MCF 10A (cell line): ENCODE results near the gene ZNF500. TPM values are rescaled to one million over a fixed set of nuclear protein-coding genes. Genes with fewer than 3 reads are reported as not detected.

Experiments used
- BruUV-seq: library from RNA; stranded (reverse); fragments of 400-500 nt; replicated peaks from 2 replicates; lab custom pipeline; 2021; lab: Mats Ljungman, UMichigan
- CTCF ChIA-PET: fragments of 300-600 bp; sonication (Branson Sonifier 250); formaldehyde crosslinking; extraction: SDS; loops from one replicate; lab custom pipeline; 2021; ENCODE audit warnings: antibody characterized with exemption, inconsistent platforms; lab: Yijun Ruan, JAX
- POLR2A ChIA-PET: fragments of 300-600, 350-650 bp; sonication (Branson Sonifier 250); formaldehyde crosslinking; extraction: SDS; loops from one replicate; lab custom pipeline; 2020; ENCODE audit warnings: antibody characterized with exemption, inconsistent platforms; lab: Yijun Ruan, JAX
- DNase-seq: peaks from one replicate; pipeline ENCODE4 v3.0.0-alpha.2; 2018; ENCODE audit not compliant: unreplicated experiment
- H3K27ac Mint-ChIP-seq: one replicate; pipeline ENCODE4 v1.8.0; 2022; ENCODE audit warnings: mild to moderate bottlenecking, low read depth, mixed read lengths; ENCODE audit not compliant: unreplicated experiment
- H3K27me3 Mint-ChIP-seq: one replicate; pipeline ENCODE4 v1.8.0; 2022; ENCODE audit warnings: mixed read lengths; ENCODE audit not compliant: insufficient read depth, unreplicated experiment
- H3K36me3 Mint-ChIP-seq: one replicate; pipeline ENCODE4 v1.8.0; 2022; ENCODE audit warnings: mild to moderate bottlenecking, moderate library complexity, mixed read lengths; ENCODE audit not compliant: insufficient read depth, unreplicated experiment
- H3K4me1 Mint-ChIP-seq: one replicate; pipeline ENCODE4 v1.8.0; 2022; ENCODE audit warnings: mixed read lengths; ENCODE audit not compliant: insufficient read depth, unreplicated experiment
- H3K4me3 Mint-ChIP-seq: one replicate; pipeline ENCODE4 v1.8.0; 2022; ENCODE audit warnings: mild to moderate bottlenecking, moderate library complexity, mixed read lengths; ENCODE audit not compliant: unreplicated experiment
- H3K9me3 Mint-ChIP-seq: one replicate; pipeline ENCODE4 v1.8.0; 2022; ENCODE audit warnings: mixed read lengths; ENCODE audit not compliant: unreplicated experiment
- CTCF ChIP-seq: fragments of 200-600 bp; IDR thresholded peaks from one replicate; pipeline ENCODE4 v1.8.0; 2022; ENCODE audit warnings: antibody characterized with exemption, mild to moderate bottlenecking; ENCODE audit not compliant: unreplicated experiment
- intact Hi-C: fragments of 100-400 bp; cut with micrococcal nuclease; formaldehyde crosslinking; loops from 2 replicates; pipeline ENCODE4 v1.14.1; 2022
- total RNA-seq: library from RNA; stranded (reverse); gene quantifications from 2 replicates; pipeline ENCODE4 v1.2.3, GENCODE V29; 2022

The ZNF500 gene
- total RNA-seq, 1 experiment from 2014 or later, result 13.8 TPM

- no TSS peak for BruUV-seq
- Mint-ChIP-seq H3K27me3 (no peaks in the 10 kb centered on the region), H3K4me3 (no peak overlapping the region), H3K36me3 (peaks cover 56% of the 10 kb centered on the region), H3K9me3 (no peaks in the 10 kb centered on the region), H3K4me1 (no peaks in the 10 kb centered on the region), H3K27ac (no peak overlapping the region)
- intact Hi-C loops, result no loop called here
- ChIA-PET CTCF (interaction anchor here (0.6 kb wide), 1 partner anchor 17 kb away, joined by 4 read pairs; no protein-coding TSS in a partner anchor), POLR2A (no interaction called here)
- TF ChIP-seq CTCF, result no peak
- DNase-seq, result no peak
These were observed 3.2 kb downstream of the ZNF500 start for GRCh38 chr16:4763791-4764190.

GRCh38 chr16:4762205-4762604, 4.8 kb downstream of the ZNF500 start:
- TF ChIP-seq CTCF, result no peak
- Mint-ChIP-seq H3K36me3 (peaks cover 72% of the 10 kb centered on the region), H3K4me1 (no peaks in the 10 kb centered on the region), H3K27ac (no peak overlapping the region), H3K9me3 (no peaks in the 10 kb centered on the region), H3K4me3 (no peak overlapping the region), H3K27me3 (no peaks in the 10 kb centered on the region)
- DNase-seq, result no peak
- no TSS peak for BruUV-seq
- ChIA-PET CTCF (interaction anchor here (0.7 kb wide), 1 partner anchor 52 kb away, joined by 3 read pairs; no protein-coding TSS in a partner anchor), POLR2A (no interaction called here)
- intact Hi-C loops, result no loop called here

- intact Hi-C loops, result no loop called here
These were observed 6.6 kb downstream of the ZNF500 start for GRCh38 chr16:4760221-4760910.

More at GRCh38 chr16:4760221-4760910, 6.6 kb downstream of the ZNF500 start:
- H3K36me3 Mint-ChIP-seq, result peaks cover 82% of the 10 kb centered on the region
- no peaks in the 10 kb centered on the region for H3K4me1 Mint-ChIP-seq
- ChIA-PET CTCF (interaction anchor here (0.6 to 0.7 kb wide), 2 partner anchors 28 to 1683 kb away, joined by 3 read pairs; no protein-coding TSS in a partner anchor), POLR2A (interaction anchor here (0.7 to 1.2 kb wide), 2 partner anchors 8 to 39 kb away, joined by 3 to 4 read pairs; no protein-coding TSS in a partner anchor)
- no TSS peak for BruUV-seq
- TF ChIP-seq CTCF, result no peak
- no peak for DNase-seq
- H3K27ac Mint-ChIP-seq, result no peak overlapping the region
- no peaks in the 10 kb centered on the region for H3K27me3 Mint-ChIP-seq
- no peaks in the 10 kb centered on the region for H3K9me3 Mint-ChIP-seq
- no peak overlapping the region for H3K4me3 Mint-ChIP-seq
